ENCODE results near the gene RBMXL3. TPM values are rescaled to one million over a fixed set of nuclear protein-coding genes. Genes with fewer than 3 reads are reported as not detected.
"Not testable (repeated sequence)": the region's sequence is repeated elsewhere in the genome, so short reads cannot be mapped to it uniquely, and the experiment has no call there.

The RBMXL3 gene
- total RNA-seq, 4 donors from 2014 or later: not detected

DNA sequence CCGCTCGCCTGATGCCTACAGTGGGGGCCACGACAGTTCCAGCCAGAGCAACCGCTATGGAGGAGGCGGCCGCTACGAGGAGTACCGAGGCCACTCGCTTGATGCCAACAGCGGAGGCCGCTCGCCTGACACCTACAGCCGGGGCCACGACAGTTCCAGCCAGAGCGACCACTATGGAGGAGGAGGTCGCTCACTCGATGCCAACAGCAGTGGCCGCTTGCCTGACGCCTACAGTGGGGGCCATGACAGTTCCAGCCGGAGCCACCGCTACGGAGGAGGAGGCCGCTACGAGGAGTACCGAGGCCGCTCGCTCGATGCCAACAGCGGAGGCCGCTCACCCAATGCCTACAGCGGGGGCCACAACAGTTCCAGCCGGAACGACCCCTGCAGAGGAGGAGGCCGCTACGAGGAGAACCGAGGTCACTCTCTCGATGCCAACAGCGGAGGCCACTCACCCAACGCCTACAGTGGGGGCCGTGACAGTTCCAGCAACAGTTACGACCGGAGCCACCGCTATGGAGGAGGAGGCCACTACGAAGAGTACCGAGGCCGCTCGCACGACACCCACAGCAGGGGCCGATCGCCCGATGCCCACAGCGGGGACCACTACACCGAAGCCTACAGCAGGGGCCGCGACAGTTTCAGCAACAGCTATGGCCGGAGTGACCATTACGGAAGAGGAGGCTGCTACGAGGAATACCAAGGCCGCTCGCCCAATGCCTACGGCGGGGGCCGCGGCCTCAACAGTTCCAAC lies 2.5 kb downstream of the RBMXL3 start:
- H3K27ac ChIP-seq: no peak overlapping the region
- ATAC-seq: no peak
- no peak overlapping the region for H3K4me3 ChIP-seq
- no peaks in the 10 kb centered on the region for H3K4me1 ChIP-seq
- TF ChIP-seq POLR2AphosphoS5 (IDR thresholded peaks at IDR 0.05) (no peak), POLR2A (IDR thresholded peaks at IDR 0.05) (no peak), CTCF (IDR thresholded peaks at IDR 0.05) (no peak), EP300 (IDR thresholded peaks at IDR 0.05) (no peak)
- H3K27me3 ChIP-seq: no peaks in the 10 kb centered on the region
- no peaks in the 10 kb centered on the region for H3K9me3 ChIP-seq
- WGBS, 2 donors (ENCODE audit: low coverage in 1 of 2): 95 to 100% methylated on average over 7 to 8 of the region's 64 CpGs
- no peaks in the 10 kb centered on the region for H3K36me3 ChIP-seq

DNA sequence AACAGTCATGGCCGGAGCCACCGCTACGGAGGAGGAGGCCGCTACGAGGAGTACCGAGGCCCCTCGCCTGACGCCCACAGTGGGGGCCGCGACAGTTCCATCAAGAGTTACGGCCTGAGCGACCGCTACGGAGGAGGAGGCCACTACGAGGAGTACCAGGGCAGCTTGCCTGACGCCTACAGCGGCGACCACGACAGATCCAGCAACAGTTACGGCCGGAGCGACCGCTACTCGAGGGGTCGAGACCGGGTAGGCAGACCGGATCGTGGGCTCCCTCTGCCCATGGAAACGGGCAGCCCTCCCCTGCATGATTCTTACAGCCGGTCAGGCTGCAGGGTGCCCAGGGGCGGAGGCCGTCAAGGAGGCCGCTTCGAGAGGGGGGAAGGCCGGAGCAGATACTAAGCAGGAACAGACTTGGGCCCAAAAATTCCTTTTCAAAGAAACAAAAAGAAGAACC lies 3.1 kb downstream of the RBMXL3 start:
- no peaks in the 10 kb centered on the region for H3K27me3 ChIP-seq
- no peaks in the 10 kb centered on the region for H3K9me3 ChIP-seq
- TF ChIP-seq EP300 (IDR thresholded peaks at IDR 0.05) (no peak), CTCF (IDR thresholded peaks at IDR 0.05) (no peak), POLR2A (IDR thresholded peaks at IDR 0.05) (no peak), POLR2AphosphoS5 (IDR thresholded peaks at IDR 0.05) (no peak)
- no peak overlapping the region for H3K4me3 ChIP-seq
- WGBS, 2 donors (ENCODE audit: low coverage in 1 of 2): 82 to 100% methylated on average over 1 to 2 of the region's 35 CpGs
- no peak overlapping the region for H3K27ac ChIP-seq
- H3K36me3 ChIP-seq: no peaks in the 10 kb centered on the region
- ATAC-seq: no peak
- H3K4me1 ChIP-seq: no peaks in the 10 kb centered on the region

- no peak for ATAC-seq
- Histone ChIP-seq H3K27ac (no peak overlapping the region), H3K4me3 (no peak overlapping the region), H3K27me3 (no peaks in the 10 kb centered on the region), H3K4me1 (no peaks in the 10 kb centered on the region), H3K36me3 (no peaks in the 10 kb centered on the region), H3K9me3 (peaks cover 0 to 9% (median 0%) of the 10 kb centered on the region in 3 donors)
- 71% methylated on average over 1 of the region's 1 CpG; no CpG with 5 or more reads in 1 of the 2 donors for WGBS, 2 donors (ENCODE audit: low coverage in 1 of 2)
- TF ChIP-seq POLR2A (IDR thresholded peaks at IDR 0.05) (no peak), CTCF (IDR thresholded peaks at IDR 0.05) (no peak), EP300 (IDR thresholded peaks at IDR 0.05) (no peak), POLR2AphosphoS5 (IDR thresholded peaks at IDR 0.05) (no peak)
Measured at GRCh38 chrX:115204040-115204439, 14.8 kb downstream of the RBMXL3 start.

GRCh38 chrX:115209547-115209946 lies 20.3 kb downstream of the RBMXL3 start:
- not testable (repeated sequence) for H3K4me3 ChIP-seq, H3K9me3 ChIP-seq, H3K36me3 ChIP-seq, ATAC-seq, H3K4me1 ChIP-seq, H3K27ac ChIP-seq, H3K27me3 ChIP-seq

DNA sequence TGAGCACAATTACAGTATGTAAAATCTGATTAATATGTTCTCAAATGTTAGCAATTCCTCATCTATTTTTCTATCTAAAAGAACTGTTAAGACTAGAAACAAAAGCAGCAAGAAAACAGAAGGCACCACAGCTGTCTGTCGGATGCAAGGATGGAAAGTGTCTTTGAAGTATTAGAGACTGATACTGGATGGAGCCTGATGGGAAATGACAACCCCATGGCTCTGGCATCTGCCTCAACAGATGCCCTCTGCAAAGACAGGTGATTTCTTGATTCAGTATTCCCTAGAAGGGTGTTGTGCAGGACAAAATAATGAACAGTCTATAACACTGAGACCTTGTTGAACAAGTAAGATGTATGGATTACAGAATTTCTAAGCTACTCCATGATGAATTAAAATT lies 24.9 kb downstream of the RBMXL3 start:
- WGBS, 2 donors (ENCODE audit: low coverage in 1 of 2): 75 to 100% methylated on average over 1 of the region's 1 CpG
- Histone ChIP-seq H3K4me3 (no peak overlapping the region), H3K9me3 (no peaks in the 10 kb centered on the region), H3K27me3 (no peaks in the 10 kb centered on the region), H3K27ac (no peak overlapping the region), H3K36me3 (no peaks in the 10 kb centered on the region), H3K4me1 (no peaks in the 10 kb centered on the region)
- no peak for ATAC-seq
- TF ChIP-seq POLR2A (IDR thresholded peaks at IDR 0.05) (no peak), EP300 (IDR thresholded peaks at IDR 0.05) (no peak), POLR2AphosphoS5 (IDR thresholded peaks at IDR 0.05) (no peak), CTCF (IDR thresholded peaks at IDR 0.05) (no peak)
